ENCODE measurements around the gene NAT10.
"Not testable (repeated sequence)": the region's sequence is repeated elsewhere in the genome, so short reads cannot be mapped to it uniquely, and the experiment has no call there.

Gene NAT10

GRCh38 chr11:34065505-34066203, 39.8 kb upstream of the NAT10 start:
- Histone ChIP-seq H3K4me3 (ENCODE audit: low read depth, low read length) (no peak overlapping the region), H3K27ac (no peak overlapping the region), H3K4me1 (peaks cover 5% of the 10 kb centered on the region), H3K79me2 (peaks cover 26% of the 10 kb centered on the region), H3K9me3 (ENCODE audit: control insufficient read depth, low read length) (no peaks in the 10 kb centered on the region), H3K36me3 (ENCODE audit: control insufficient read depth, insufficient read depth, low read length) (no peaks in the 10 kb centered on the region), H3K9ac (no peak overlapping the region), H3K4me2 (ENCODE audit: low read length) (no peak overlapping the region), H2AFZ (no peak overlapping the region), H3K27me3 (ENCODE audit: control insufficient read depth, insufficient read depth, low read length) (no peaks in the 10 kb centered on the region)
- TF ChIP-seq CTCF (IDR thresholded peaks at IDR 0.05), result no peak

GRCh38 chr11:34066766-34067165, 38.7 kb upstream of the NAT10 start:
- not testable (repeated sequence) for H3K4me1 ChIP-seq; H3K4me3 ChIP-seq (ENCODE audit: low read depth, low read length); H3K27ac ChIP-seq; H3K27me3 ChIP-seq (ENCODE audit: control insufficient read depth, insufficient read depth, low read length); H3K4me2 ChIP-seq (ENCODE audit: low read length); H3K9me3 ChIP-seq (ENCODE audit: control insufficient read depth, low read length); H3K36me3 ChIP-seq (ENCODE audit: control insufficient read depth, insufficient read depth, low read length); H3K9ac ChIP-seq; H2AFZ ChIP-seq
- peaks cover 27% of the 10 kb centered on the region for H3K79me2 ChIP-seq

- TF ChIP-seq CTCF (IDR thresholded peaks at IDR 0.05), result no peak
- H3K4me2 ChIP-seq (ENCODE audit: low read length), result no peak overlapping the region
- no peaks in the 10 kb centered on the region for H3K27me3 ChIP-seq (ENCODE audit: control insufficient read depth, insufficient read depth, low read length)
- no peak overlapping the region for H3K27ac ChIP-seq
- no peaks in the 10 kb centered on the region for H3K9me3 ChIP-seq (ENCODE audit: control insufficient read depth, low read length)
- H3K9ac ChIP-seq, result no peak overlapping the region
- peaks cover 22% of the 10 kb centered on the region for H3K79me2 ChIP-seq
- H2AFZ ChIP-seq, result no peak overlapping the region
- H3K4me3 ChIP-seq (ENCODE audit: low read depth, low read length), result no peak overlapping the region
- no peaks in the 10 kb centered on the region for H3K36me3 ChIP-seq (ENCODE audit: control insufficient read depth, insufficient read depth, low read length)
- peaks cover 5% of the 10 kb centered on the region for H3K4me1 ChIP-seq
Measured at GRCh38 chr11:34067383-34068065, 37.9 kb upstream of the NAT10 start.

- no peak for TF ChIP-seq CTCF (IDR thresholded peaks at IDR 0.05)
- no peak overlapping the region for H3K27ac ChIP-seq
- H3K4me2 ChIP-seq (ENCODE audit: low read length), result no peak overlapping the region
- no peak overlapping the region for H3K9ac ChIP-seq
- peaks cover 22% of the 10 kb centered on the region for H3K79me2 ChIP-seq
- H3K36me3 ChIP-seq (ENCODE audit: control insufficient read depth, insufficient read depth, low read length), result no peaks in the 10 kb centered on the region
- no peaks in the 10 kb centered on the region for H3K27me3 ChIP-seq (ENCODE audit: control insufficient read depth, insufficient read depth, low read length)
- no peaks in the 10 kb centered on the region for H3K9me3 ChIP-seq (ENCODE audit: control insufficient read depth, low read length)
- no peak overlapping the region for H3K4me3 ChIP-seq (ENCODE audit: low read depth, low read length)
- H3K4me1 ChIP-seq, result peaks cover 5% of the 10 kb centered on the region
- no peak overlapping the region for H2AFZ ChIP-seq
Measured at GRCh38 chr11:34068111-34068510, 37.3 kb upstream of the NAT10 start.

- not testable (repeated sequence) for H3K27ac ChIP-seq; H3K9ac ChIP-seq; H3K27me3 ChIP-seq (ENCODE audit: control insufficient read depth, insufficient read depth, low read length); H3K79me2 ChIP-seq; H2AFZ ChIP-seq; H3K9me3 ChIP-seq (ENCODE audit: control insufficient read depth, low read length); H3K4me2 ChIP-seq (ENCODE audit: low read length); H3K4me1 ChIP-seq; H3K4me3 ChIP-seq (ENCODE audit: low read depth, low read length); H3K36me3 ChIP-seq (ENCODE audit: control insufficient read depth, insufficient read depth, low read length)
Measured at GRCh38 chr11:34071306-34071705, 34.1 kb upstream of the NAT10 start.

Data from parathyroid adenoma (tissue), 2 donors.